HG03097 (cell line): ENCODE data around the gene SCUBE2.

Source experiments
- ATAC-seq: cut with Tn5 transposase; IDR thresholded peaks from one replicate; pipeline ENCODE4 v1.9.1; 2021; ENCODE audit not compliant: unreplicated experiment, low FRiP score

SCUBE2 gene

DNA sequence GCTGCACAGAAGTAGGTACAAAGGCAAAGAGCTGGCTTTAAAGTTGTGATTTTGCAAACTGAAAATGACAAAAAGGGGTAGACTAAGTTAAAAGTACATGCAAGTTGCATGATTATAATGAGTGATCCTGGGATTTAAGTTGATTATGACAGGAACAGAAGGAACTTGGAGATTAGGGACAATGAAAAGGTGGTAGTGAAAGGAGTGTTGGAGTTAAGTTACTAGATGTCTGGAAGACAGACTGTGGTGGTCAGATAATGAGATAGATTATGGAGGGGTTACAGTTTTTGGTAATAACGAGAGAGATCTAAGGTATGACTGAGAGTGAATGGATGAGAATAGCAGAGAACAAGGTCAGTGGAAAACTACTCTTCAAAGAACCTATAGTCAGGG, 119.5 kb downstream of the SCUBE2 start:
- no peak for ATAC-seq

DNA sequence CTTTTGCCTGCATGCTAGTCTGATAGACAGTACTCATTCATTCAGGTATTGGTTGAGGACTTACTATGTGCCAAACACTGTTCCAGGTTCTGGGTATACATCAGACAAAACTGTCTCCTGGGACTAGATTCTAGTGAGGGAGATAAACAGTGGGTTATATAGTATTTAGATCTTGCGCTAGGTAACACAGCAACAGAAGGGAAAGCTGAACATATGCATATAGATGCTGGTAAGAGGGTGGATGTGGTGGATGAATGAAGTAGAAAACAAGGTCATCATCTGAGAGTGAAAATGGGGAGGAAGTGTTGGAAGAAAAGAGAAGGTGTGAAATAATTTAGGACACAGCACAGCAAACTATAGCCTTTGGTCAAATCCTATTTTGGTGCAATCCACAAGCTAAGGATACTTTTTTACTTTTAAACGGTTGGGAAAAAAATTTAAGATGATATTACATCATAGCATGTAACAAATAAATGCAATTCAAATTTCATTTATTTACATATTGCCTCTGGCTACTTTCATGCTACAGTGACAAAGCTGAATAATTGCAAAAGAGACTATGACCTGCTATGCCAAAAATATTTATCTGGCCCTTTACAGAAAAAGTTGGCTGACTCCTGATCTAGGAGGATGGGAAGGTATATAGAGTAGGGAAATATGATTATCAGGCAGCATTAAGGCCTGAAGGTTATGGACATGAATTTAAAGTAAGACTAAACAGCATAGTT, 120.0 kb downstream of the SCUBE2 start:
- no peak for ATAC-seq
